ENCODE data around the gene C2CD2.
"Not testable (repeated sequence)": the region's sequence is repeated elsewhere in the genome, so short reads cannot be mapped to it uniquely, and the experiment has no call there.

Gene C2CD2

DNA sequence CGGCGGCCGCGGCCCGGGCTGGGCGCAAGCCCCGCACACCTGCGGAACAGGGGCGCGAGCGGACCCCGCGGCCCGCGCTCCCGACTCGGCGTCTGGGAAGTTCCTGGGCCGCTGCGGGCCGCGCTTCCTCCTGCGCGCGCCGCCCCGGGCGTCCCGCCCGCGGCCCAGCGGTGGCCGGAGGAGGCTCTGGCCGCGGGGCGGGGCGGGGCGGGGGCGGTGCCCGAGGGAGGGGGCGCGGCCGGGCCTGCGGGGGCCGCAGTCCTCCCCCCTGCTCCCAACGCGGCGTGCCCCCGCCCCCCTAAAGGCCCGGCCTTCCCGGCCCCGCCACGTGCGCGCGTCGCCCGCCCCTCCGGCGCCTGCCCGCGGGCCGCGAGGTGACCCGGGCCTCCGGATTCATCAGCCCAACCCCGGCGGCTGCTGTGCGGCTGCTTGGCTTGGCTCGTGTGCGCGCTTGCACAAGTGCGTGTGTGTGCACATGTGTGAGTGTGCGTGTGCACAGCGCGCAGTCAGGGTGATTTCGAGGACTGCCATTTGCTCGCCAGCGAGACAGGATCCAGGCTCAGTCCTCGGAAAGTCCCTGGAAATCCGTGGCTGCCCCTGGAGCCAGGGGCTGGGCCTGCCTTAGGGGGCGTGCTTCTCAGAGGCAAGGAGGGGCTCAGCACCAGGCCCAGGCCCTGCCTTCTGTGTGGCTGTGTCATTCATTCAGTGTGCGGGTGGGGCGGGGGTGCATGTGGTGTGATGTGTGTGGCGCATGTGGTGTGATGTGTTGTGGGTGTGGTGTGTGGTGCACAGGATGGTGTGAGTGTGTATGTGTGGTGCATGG, at the start of gene C2CD2:
Gene C2CD2, minus strand, starts transcription at position 188 of the 823 bp plus-strand sequence. CDS start 370 bp downstream, outside the sequence.
- Mint-ChIP-seq H3K4me3 (peak within 1 kb of the TSS; percentile 45), H3K9me3 (no peaks in the 10 kb centered on the region), H3K27me3 (ENCODE audit: low read depth) (peaks cover 26% of the 10 kb centered on the region), H3K27ac (peak within 1 kb of the TSS; percentile 9), H3K36me3 (ENCODE audit: low read depth) (no peaks in the 10 kb centered on the region), H3K4me1 (ENCODE audit: low read depth) (peaks cover 3% of the 10 kb centered on the region)

DNA sequence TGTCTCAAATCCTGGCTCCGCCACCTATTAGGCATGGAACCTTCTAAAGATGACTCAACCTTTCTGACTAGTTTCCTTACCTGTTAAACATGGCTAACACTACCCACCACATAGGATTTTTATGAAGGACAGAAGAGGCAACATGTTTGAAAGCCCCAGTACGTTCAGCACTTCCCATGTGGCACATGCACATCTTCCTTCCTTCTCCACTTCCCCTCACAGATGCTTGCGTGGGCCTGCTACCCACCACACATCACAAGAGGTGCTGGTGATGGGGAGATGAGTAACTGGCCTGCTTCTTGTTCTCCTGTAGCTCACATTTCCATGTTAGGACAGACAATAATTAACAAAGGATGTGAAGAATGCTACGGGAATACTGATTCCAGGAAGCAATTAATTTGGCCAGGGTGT, 49.2 kb upstream of the C2CD2 start:
- no peaks in the 10 kb centered on the region for H3K27me3 Mint-ChIP-seq (ENCODE audit: low read depth)
- H3K4me1 Mint-ChIP-seq (ENCODE audit: low read depth) = peaks cover 37% of the 10 kb centered on the region
- H3K36me3 Mint-ChIP-seq (ENCODE audit: low read depth) = peaks cover 43% of the 10 kb centered on the region
- H3K4me3 Mint-ChIP-seq = no peak overlapping the region
- peak overlapping the region; percentile 50 for H3K27ac Mint-ChIP-seq
- no peaks in the 10 kb centered on the region for H3K9me3 Mint-ChIP-seq

DNA sequence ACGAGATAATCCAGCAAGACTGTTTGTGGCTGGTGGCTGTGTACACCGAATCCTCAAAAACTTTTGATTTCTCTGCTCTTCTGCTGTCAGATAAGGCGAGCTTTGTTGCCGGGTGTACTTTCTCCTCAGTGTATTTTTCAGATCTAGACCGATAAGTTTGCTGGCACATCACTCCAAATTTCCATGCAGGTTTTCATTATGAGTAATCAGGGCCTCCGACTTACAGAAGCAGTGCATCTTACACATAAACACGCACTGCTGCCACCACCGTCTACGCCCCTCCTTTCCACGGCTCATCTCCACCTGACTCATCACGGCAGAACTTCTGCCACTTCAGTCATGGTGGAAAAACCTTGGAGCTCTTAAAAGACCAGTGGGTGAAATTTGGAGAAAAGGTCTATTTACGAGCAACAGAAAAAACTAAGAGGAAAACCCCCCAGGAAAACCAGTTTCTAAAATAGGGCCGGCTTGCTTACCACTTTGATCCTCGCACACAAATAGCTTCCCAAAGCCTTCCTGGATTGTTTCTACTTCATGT, 48.7 kb upstream of the C2CD2 start:
- no peaks in the 10 kb centered on the region for H3K27me3 Mint-ChIP-seq (ENCODE audit: low read depth)
- H3K4me3 Mint-ChIP-seq = peak overlapping the region; percentile 5
- H3K36me3 Mint-ChIP-seq (ENCODE audit: low read depth) = peaks cover 41% of the 10 kb centered on the region
- peak overlapping the region; percentile 50 for H3K27ac Mint-ChIP-seq
- no peaks in the 10 kb centered on the region for H3K9me3 Mint-ChIP-seq
- H3K4me1 Mint-ChIP-seq (ENCODE audit: low read depth) = peaks cover 34% of the 10 kb centered on the region

DNA sequence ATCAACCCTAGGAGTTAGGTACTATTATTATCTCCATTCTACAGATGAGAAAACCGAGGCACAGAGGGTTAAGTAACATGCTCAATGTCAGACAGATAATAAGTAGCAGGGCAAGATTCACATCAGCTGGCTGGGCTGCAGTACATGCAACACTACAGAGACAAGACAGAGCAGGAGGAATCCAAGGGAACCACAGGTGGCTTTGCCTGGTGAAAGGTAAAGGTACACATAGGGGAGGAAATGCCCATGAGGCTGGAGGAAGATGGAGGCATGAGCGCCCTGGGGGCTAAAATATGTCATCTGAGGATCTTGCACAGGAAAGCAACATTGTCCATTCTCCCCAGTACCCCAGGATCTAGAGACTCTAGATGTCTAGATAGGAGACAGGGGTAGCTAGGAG, 48.0 kb upstream of the C2CD2 start:
- H3K27ac Mint-ChIP-seq = peak overlapping the region; percentile 60
- H3K4me1 Mint-ChIP-seq (ENCODE audit: low read depth) = peaks cover 30% of the 10 kb centered on the region
- no peaks in the 10 kb centered on the region for H3K27me3 Mint-ChIP-seq (ENCODE audit: low read depth)
- peaks cover 39% of the 10 kb centered on the region for H3K36me3 Mint-ChIP-seq (ENCODE audit: low read depth)
- peaks cover 2% of the 10 kb centered on the region for H3K9me3 Mint-ChIP-seq
- peak overlapping the region; percentile 29 for H3K4me3 Mint-ChIP-seq

DNA sequence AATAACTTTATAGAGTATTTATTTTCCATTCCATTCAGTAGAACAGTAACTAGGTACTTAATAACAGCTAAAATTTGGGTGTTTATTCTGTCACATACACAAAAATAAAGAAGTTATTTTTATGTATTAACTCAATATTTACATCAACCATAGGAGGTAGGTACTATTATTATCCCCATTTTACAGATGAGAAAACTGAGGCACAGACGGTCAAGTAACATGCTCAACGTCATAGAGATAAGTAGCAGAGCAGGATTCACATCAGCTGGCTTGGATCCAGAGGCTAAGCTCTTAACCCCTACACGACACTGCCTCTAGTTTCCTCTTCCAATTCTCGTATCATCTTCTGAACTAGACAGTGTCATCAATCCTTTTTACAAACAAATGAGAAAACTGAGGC, 47.1 kb upstream of the C2CD2 start:
- H3K36me3 Mint-ChIP-seq (ENCODE audit: low read depth) = peaks cover 43% of the 10 kb centered on the region
- no peak overlapping the region for H3K4me3 Mint-ChIP-seq
- H3K9me3 Mint-ChIP-seq = peaks cover 10% of the 10 kb centered on the region
- peaks cover 28% of the 10 kb centered on the region for H3K4me1 Mint-ChIP-seq (ENCODE audit: low read depth)
- H3K27me3 Mint-ChIP-seq (ENCODE audit: low read depth) = no peaks in the 10 kb centered on the region
- no peak overlapping the region for H3K27ac Mint-ChIP-seq

DNA sequence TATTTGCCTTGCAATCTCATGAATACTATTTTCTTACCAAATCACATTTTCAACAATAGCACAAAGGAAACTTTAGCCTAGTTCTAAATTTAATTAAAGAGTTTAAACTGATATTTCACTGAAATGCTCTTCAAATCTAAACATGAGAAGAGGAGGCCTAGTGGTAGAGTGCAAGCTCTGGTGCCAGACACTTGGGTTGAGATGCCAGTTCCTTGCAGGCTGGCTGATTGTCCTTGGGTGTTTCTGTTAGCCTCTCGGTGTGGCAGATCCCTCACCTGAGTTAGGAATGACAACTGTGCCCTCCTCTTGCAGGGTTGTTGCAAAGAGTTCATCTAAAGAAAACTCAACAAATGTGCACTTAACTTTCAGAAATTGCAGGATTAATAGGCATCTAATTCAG, 43.8 kb upstream of the C2CD2 start:
- Mint-ChIP-seq H3K4me3 (no peak overlapping the region), H3K27ac (no peak overlapping the region), H3K4me1 (ENCODE audit: low read depth) (peaks cover 20% of the 10 kb centered on the region), H3K9me3 (peaks cover 20% of the 10 kb centered on the region), H3K36me3 (ENCODE audit: low read depth) (peaks cover 68% of the 10 kb centered on the region), H3K27me3 (ENCODE audit: low read depth) (no peaks in the 10 kb centered on the region)

DNA sequence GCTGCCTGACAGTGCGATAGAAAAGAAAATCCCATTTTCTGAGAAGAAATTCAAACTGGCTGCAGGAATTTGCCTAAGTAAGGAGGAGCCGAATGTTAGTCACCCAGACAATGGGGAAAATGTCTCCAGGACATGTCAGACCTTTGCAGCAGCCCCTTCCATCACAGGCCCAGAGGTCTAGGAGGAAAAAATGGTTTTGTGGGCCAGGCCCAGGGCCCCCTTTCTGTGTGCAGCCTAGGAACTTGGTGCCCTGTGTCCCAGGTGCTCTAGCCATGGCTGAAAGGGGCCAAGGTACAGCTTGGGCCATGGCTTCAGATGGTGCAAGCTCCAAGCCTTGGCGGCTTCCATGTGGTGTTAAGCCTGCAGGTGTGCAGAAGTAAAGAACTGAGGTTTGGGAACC, 41.8 kb upstream of the C2CD2 start:
- Mint-ChIP-seq H3K4me1 (ENCODE audit: low read depth) (peaks cover 6% of the 10 kb centered on the region), H3K27me3 (ENCODE audit: low read depth) (no peaks in the 10 kb centered on the region), H3K36me3 (ENCODE audit: low read depth) (peaks cover 67% of the 10 kb centered on the region), H3K4me3 (no peak overlapping the region), H3K9me3 (peaks cover 20% of the 10 kb centered on the region), H3K27ac (no peak overlapping the region)

DNA sequence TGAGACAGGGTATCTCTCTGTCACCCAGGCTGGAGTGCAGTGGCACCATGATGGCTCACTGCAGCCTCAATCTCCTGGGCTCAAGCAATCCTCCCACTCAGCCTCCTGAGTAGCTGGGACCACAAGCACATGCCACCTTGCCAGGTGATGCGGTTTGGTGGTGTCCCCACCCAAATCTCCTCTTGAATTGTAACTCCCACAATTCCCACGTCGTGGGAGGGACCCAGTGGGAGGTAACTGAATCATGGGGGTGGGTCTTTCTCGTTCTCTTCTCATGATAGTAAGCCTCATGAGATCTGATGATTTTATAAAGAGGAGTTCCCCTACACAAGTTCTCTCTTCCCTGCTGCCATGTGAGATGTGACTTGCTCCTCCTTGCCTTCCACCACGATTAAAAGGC, 40.8 kb upstream of the C2CD2 start:
- peaks cover 61% of the 10 kb centered on the region for H3K36me3 Mint-ChIP-seq (ENCODE audit: low read depth)
- H3K4me3 Mint-ChIP-seq = not testable (repeated sequence)
- peaks cover 20% of the 10 kb centered on the region for H3K9me3 Mint-ChIP-seq

DNA sequence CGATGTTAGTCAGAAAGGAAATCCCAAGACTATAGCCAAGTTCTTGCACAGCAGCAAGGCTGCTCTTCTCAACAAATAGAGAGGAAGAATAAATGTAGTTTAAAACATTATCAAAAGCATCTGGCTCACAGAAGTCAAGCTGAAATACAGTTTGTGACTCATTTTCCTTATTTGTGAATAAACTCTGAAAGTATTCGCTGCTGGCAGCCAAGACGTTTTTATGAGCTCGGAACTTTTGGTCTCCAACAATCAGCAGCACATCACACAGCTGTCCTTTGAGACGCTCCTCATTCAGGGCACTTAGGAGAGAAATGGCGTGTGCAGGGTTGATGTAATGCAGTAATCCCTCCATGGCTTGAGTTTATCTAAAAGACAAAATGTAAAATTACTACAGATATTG, 39.9 kb upstream of the C2CD2 start:
- H3K27ac Mint-ChIP-seq = no peak overlapping the region
- peaks cover 57% of the 10 kb centered on the region for H3K36me3 Mint-ChIP-seq (ENCODE audit: low read depth)
- H3K4me1 Mint-ChIP-seq (ENCODE audit: low read depth) = peaks cover 2% of the 10 kb centered on the region
- H3K4me3 Mint-ChIP-seq = no peak overlapping the region
- H3K27me3 Mint-ChIP-seq (ENCODE audit: low read depth) = no peaks in the 10 kb centered on the region
- H3K9me3 Mint-ChIP-seq = peaks cover 20% of the 10 kb centered on the region

More for the DNA sequence above, 40.8 kb upstream of the C2CD2 start:
- not testable (repeated sequence) for H3K27me3 Mint-ChIP-seq (ENCODE audit: low read depth); H3K27ac Mint-ChIP-seq; H3K4me1 Mint-ChIP-seq (ENCODE audit: low read depth)

DNA sequence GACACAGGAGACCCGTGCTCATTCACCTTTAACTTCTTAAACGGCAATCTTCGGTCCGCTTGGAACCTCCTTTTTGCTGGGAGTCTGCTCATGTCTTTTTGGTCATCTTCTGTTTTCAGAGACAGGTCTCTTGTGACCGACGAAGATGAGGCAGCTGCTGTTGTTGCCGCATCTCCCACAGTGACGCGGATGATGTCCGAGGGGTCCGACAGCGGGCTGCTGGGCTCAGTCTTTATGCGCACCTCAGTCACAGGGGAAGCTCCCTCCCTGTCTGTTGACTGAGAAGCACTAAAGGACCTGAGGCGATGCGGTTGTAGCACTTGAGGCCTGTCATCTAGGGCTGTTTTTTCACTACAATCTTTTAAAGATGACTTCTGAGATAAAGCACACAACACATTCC, 38.8 kb upstream of the C2CD2 start:
- Mint-ChIP-seq H3K27me3 (ENCODE audit: low read depth) (no peaks in the 10 kb centered on the region), H3K4me3 (no peak overlapping the region), H3K4me1 (ENCODE audit: low read depth) (peaks cover 2% of the 10 kb centered on the region), H3K36me3 (ENCODE audit: low read depth) (peaks cover 50% of the 10 kb centered on the region), H3K27ac (no peak overlapping the region), H3K9me3 (peaks cover 20% of the 10 kb centered on the region)

DNA sequence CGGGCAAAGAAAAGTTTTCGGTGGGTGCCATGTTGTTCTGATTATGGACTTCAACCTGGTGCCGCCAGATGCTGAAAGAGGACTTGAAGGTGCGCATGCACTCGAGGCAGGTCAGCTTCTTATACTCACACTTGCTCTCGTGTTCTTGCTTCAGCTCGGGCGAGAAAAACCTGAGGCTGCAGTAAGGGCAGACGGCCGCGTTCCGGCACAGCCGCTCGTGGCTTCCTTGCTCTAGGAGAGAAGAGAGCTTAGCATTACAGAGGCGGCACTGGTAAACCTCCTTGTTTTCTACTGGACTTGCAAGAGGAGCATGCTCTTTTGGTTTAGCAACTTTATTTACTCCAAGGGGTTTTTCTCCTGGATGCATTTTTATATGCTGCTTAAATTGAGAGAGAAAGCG, 37.8 kb upstream of the C2CD2 start:
- no peaks in the 10 kb centered on the region for H3K27me3 Mint-ChIP-seq (ENCODE audit: low read depth)
- H3K27ac Mint-ChIP-seq = no peak overlapping the region
- peaks cover 17% of the 10 kb centered on the region for H3K9me3 Mint-ChIP-seq
- peaks cover 47% of the 10 kb centered on the region for H3K36me3 Mint-ChIP-seq (ENCODE audit: low read depth)
- peaks cover 2% of the 10 kb centered on the region for H3K4me1 Mint-ChIP-seq (ENCODE audit: low read depth)
- no peak overlapping the region for H3K4me3 Mint-ChIP-seq

DNA sequence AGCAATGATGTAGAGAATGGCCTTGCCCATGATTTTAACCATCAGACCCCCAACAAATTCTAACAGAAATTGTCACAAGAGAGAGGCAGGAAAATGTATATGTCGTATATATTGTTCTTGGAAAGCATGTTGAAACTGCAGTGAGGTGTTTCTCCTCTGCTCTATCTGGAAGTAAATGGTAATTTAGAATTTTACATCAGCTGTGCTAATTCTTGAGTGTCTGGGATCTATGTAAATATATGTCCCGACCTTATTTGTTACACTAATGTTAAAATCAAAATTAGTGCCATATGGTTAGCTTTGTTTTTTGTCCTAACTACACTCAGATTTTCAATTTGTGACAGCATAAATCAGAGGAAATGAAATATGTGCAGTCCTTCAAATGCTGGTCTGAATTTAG, 35.9 kb upstream of the C2CD2 start:
- Mint-ChIP-seq H3K27ac (no peak overlapping the region), H3K27me3 (ENCODE audit: low read depth) (no peaks in the 10 kb centered on the region), H3K36me3 (ENCODE audit: low read depth) (peaks cover 28% of the 10 kb centered on the region), H3K9me3 (no peaks in the 10 kb centered on the region), H3K4me3 (no peak overlapping the region), H3K4me1 (ENCODE audit: low read depth) (no peaks in the 10 kb centered on the region)

DNA sequence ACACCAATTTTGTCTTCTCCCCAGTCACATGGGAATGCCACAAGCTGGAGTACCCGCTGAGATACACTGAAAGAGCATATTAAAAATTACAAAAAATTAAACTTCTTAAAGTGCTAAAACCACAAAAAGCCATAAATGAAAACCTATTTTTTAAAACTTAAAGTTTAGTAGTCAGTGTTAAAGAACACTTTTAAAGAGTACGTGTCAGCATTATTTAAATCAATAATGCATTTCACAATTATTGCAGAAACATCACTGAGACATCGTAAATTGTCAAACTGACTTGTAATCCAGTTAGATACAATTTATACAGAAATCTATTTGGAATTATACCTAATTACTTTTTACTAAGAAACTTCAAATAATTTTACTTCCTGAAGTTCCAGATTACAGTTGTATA, 33.5 kb upstream of the C2CD2 start:
- Mint-ChIP-seq H3K4me1 (ENCODE audit: low read depth) (no peaks in the 10 kb centered on the region), H3K36me3 (ENCODE audit: low read depth) (peaks cover 12% of the 10 kb centered on the region), H3K4me3 (no peak overlapping the region), H3K27ac (no peak overlapping the region), H3K27me3 (ENCODE audit: low read depth) (peaks cover 3% of the 10 kb centered on the region), H3K9me3 (peaks cover 11% of the 10 kb centered on the region)

DNA sequence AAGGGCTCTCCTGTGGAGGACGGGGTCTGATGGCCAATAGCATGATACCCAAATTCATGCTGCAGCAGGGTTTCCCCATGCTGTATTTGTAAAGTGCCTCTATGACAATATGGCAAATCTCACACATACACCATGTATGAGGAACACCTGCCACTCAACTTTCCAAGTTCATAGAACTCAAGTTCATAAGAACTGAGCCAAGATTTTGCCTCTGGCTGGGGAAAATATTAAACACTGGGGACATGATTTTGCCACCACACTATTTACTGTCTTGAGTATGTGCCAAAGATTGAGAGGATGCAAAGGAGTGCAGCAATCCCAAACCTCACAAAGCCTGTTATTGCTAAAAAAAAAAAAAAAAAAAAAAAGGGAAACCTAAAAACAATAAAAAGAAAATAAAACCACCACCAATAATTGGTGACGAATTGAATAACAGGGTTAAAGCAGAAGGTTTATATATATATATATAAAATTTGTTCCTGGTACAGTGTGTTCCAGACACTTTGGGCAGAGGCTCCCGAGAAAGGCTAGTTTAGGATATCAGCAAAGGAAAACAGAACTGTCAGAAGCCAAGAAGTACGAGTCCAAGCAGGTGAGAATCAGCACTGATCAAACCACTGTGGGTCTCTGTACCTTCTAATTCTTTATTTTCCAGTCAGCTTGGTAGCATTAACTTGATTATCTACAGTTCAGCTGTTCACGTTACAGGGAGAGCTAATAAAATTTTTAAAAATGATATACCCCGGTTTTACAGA, 32.0 kb upstream of the C2CD2 start:
- no peaks in the 10 kb centered on the region for H3K4me1 Mint-ChIP-seq (ENCODE audit: low read depth)
- peaks cover 10% of the 10 kb centered on the region for H3K27me3 Mint-ChIP-seq (ENCODE audit: low read depth)
- peaks cover 16% of the 10 kb centered on the region for H3K9me3 Mint-ChIP-seq
- no peak overlapping the region for H3K4me3 Mint-ChIP-seq
- peaks cover 7% of the 10 kb centered on the region for H3K36me3 Mint-ChIP-seq (ENCODE audit: low read depth)
- no peak overlapping the region for H3K27ac Mint-ChIP-seq

DNA sequence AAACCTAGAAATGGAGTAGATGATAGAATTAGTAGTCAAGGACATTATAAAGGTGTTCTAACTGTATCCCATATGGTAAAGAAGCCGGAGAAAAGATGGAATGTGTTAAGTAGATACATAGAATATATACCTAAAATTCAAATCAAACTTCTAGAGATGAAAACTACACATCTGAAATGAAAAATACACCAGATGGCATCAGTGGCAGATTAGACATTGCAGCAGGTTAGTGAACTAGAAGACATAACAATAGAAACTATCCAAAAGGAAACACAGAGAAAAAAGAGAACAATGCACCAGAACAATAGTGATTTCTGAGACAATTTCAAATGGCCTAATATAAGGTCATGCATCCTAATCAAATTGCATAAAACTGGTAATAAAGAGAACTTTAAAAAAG, 29.4 kb upstream of the C2CD2 start:
- Mint-ChIP-seq H3K36me3 (ENCODE audit: low read depth) (peaks cover 5% of the 10 kb centered on the region), H3K4me1 (ENCODE audit: low read depth) (no peaks in the 10 kb centered on the region), H3K9me3 (peaks cover 24% of the 10 kb centered on the region), H3K4me3 (no peak overlapping the region), H3K27ac (no peak overlapping the region), H3K27me3 (ENCODE audit: low read depth) (peaks cover 10% of the 10 kb centered on the region)
